Neutrophil (primary cell): ENCODE measurements around the gene ZNF618.

ENCODE experiments used
- H3K27ac ChIP-seq: fragments of 200-600 bp; sonication (generic); 2 replicates; pipeline ENCODE4 v1.5.1; 2016; ENCODE audit warnings: mild to moderate bottlenecking, moderate library complexity
- H3K27me3 ChIP-seq: fragments of 200-600 bp; sonication (generic); 2 replicates; pipeline ENCODE4 v1.6.0; 2016; ENCODE audit warnings: mild to moderate bottlenecking
- H3K36me3 ChIP-seq: fragments of 200-600 bp; sonication (generic); 2 replicates; pipeline ENCODE4 v1.5.1; 2017
- H3K4me1 ChIP-seq, 2 experiments: fragments of 200-600 bp in 1 of 2; sonication (generic) in 1 of 2; 1 replicate in 1 of 2; 2 replicates in 1 of 2; pipeline versions ENCODE4 v1.5.1 to v1.6.1; 2013 to 2016; ENCODE audit warnings: low read depth in 1 of 2, low read length in 1 of 2, mild to moderate bottlenecking in 1 of 2, moderate library complexity in 1 of 2; ENCODE audit not compliant: control insufficient read depth in 1 of 2, insufficient read depth in 1 of 2
- H3K4me3 ChIP-seq, 2 experiments: fragments of 200-600 bp in 1 of 2; sonication (generic) in 1 of 2; 1 replicate in 1 of 2; 2 replicates in 1 of 2; pipeline ENCODE4 v1.5.1; 2013 to 2016; ENCODE audit warnings: low read depth in 1 of 2, low read length in 1 of 2, mild to moderate bottlenecking in 1 of 2, moderate library complexity in 1 of 2
- H3K9me3 ChIP-seq: fragments of 200-600 bp; sonication (generic); 2 replicates; pipeline ENCODE4 v1.5.1; 2016
- CTCF ChIP-seq: fragments of 200-600 bp; sonication (generic); IDR thresholded peaks from 2 replicates; pipeline ENCODE4 v1.5.1; 2016; ENCODE audit warnings: antibody characterized with exemption

The ZNF618 gene

GRCh38 chr9:114034196-114034595 is 158.1 kb downstream of the ZNF618 start:
- H3K27me3 ChIP-seq: no peaks in the 10 kb centered on the region
- no peak overlapping the region for H3K4me3 ChIP-seq
- no peak for TF ChIP-seq CTCF
- H3K27ac ChIP-seq: no peak overlapping the region
- no peaks in the 10 kb centered on the region for H3K36me3 ChIP-seq
- no peaks in the 10 kb centered on the region for H3K4me1 ChIP-seq
- no peaks in the 10 kb centered on the region for H3K9me3 ChIP-seq

GRCh38 chr9:114034661-114035062 is 158.6 kb downstream of the ZNF618 start:
- Histone ChIP-seq H3K27ac (no peak overlapping the region), H3K36me3 (no peaks in the 10 kb centered on the region), H3K9me3 (no peaks in the 10 kb centered on the region), H3K4me3 (no peak overlapping the region), H3K4me1 (no peaks in the 10 kb centered on the region), H3K27me3 (no peaks in the 10 kb centered on the region)
- no peak for TF ChIP-seq CTCF

DNA sequence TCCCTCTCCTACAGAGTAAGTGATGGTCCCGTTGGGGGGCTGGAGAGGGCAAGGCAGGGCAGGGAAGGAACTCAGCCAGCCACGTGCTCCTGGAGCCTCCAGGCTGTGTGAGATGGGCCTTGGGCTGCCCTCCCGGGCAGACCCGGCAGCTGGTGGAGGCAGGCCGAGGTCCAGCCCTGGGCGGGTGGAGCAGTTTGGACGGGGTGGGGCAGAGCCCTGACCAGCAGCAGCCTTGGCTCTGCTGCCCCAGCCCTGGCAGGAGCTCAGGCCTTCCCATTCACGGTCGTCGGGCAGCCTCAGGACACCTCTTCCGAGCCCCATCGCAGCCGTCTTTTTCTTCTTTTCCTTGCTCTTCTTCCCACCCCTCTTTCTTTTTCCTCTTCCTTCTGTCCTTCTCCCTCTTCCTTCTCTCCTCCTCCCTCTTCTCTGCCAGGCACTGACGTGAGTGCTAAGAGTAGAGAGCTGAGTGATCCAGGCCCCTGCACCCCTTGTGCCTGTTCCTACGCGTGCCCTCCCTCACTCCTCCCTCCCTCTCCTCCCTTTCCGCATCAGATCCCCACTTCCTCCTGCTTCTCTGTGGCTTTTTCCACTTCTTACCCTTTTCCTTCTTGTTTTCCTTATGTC is 159.2 kb downstream of the ZNF618 start:
- no peaks in the 10 kb centered on the region for H3K9me3 ChIP-seq
- no peaks in the 10 kb centered on the region for H3K4me1 ChIP-seq
- H3K36me3 ChIP-seq: no peaks in the 10 kb centered on the region
- TF ChIP-seq CTCF: no peak
- H3K27me3 ChIP-seq: no peaks in the 10 kb centered on the region
- no peak overlapping the region for H3K4me3 ChIP-seq
- no peak overlapping the region for H3K27ac ChIP-seq

GRCh38 chr9:114035845-114036801 is 160.0 kb downstream of the ZNF618 start:
- no peaks in the 10 kb centered on the region for H3K36me3 ChIP-seq
- no peak overlapping the region for H3K27ac ChIP-seq
- no peaks in the 10 kb centered on the region for H3K4me1 ChIP-seq
- H3K27me3 ChIP-seq: no peaks in the 10 kb centered on the region
- TF ChIP-seq CTCF: no peak
- H3K9me3 ChIP-seq: no peaks in the 10 kb centered on the region
- H3K4me3 ChIP-seq: no peak overlapping the region

DNA sequence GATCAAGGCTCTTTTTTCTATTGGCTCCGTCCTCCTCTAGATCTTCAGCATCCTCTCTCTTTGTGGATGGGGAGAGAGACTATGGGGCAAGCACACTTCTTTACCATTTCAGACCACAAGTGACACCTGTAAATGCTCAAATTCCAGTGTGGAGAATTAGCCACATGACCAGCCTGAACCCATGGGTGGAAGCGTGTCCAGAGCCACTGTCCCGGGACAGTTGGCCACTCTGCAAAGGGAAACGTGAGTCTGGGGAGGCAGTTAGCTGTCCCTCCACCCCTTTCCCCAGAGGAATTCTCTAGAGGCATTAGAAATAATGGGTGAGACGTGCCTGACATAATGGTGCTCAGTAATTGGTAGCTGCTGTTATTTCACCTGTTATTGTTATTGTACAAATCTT is 161.1 kb downstream of the ZNF618 start:
- Histone ChIP-seq H3K4me3 (no peak overlapping the region), H3K27ac (no peak overlapping the region), H3K4me1 (no peaks in the 10 kb centered on the region), H3K36me3 (no peaks in the 10 kb centered on the region), H3K9me3 (no peaks in the 10 kb centered on the region), H3K27me3 (no peaks in the 10 kb centered on the region)
- no peak for TF ChIP-seq CTCF
